HL-60 (cell line): ENCODE results near the gene IGF2R.

Source experiments
- DNase-seq, 2 experiments: peaks; one replicate each; pipeline ENCODE4 v3.0.0-alpha.2; 2010 to 2020; ENCODE audit warnings: low read depth in 1 of 2, low spot score in 1 of 2
- H3K27ac ChIP-seq: fragments of 250-450 bp; sonication (Bioruptor Pico); replicated peaks from 2 replicates; pipeline ENCODE4 v1.5.1; 2020; ENCODE audit warnings: mild to moderate bottlenecking, moderate library complexity
- H3K27me3 ChIP-seq: fragments of 250-450 bp; sonication (Bioruptor Pico); 2 replicates; pipeline ENCODE4 v1.5.1; 2021; ENCODE audit warnings: mild to moderate bottlenecking, moderate library complexity; ENCODE audit not compliant: insufficient read depth, poor library complexity, severe bottlenecking
- H3K4me3 ChIP-seq: replicated peaks from 2 replicates; pipeline ENCODE4 v1.5.1; 2011; ENCODE audit warnings: mild to moderate bottlenecking, control low read depth, low read length; ENCODE audit not compliant: insufficient read depth
- CTCF ChIP-seq: IDR thresholded peaks from one replicate; pipeline ENCODE4 v1.5.1; 2011; ENCODE audit warnings: low read length, control low read depth, inconsistent platforms; ENCODE audit not compliant: insufficient read depth
- GABPA ChIP-seq: IDR thresholded peaks from 2 replicates; pipeline ENCODE4 v1.6.1; 2012; ENCODE audit warnings: low read depth
- POLR2AphosphoS5 ChIP-seq: IDR thresholded peaks from 2 replicates; pipeline ENCODE4 v1.6.1; 2012; ENCODE audit warnings: low read depth
- REST ChIP-seq: IDR thresholded peaks from 2 replicates; pipeline ENCODE4 v1.6.1; 2012; ENCODE audit warnings: low read depth; ENCODE audit not compliant: insufficient replicate concordance
- SPI1 ChIP-seq: IDR thresholded peaks from 2 replicates; pipeline ENCODE4 v1.6.1; 2012; ENCODE audit warnings: low read depth, mild to moderate bottlenecking, borderline replicate concordance

The IGF2R gene

GRCh38 chr6:160101277-160102205 is 132.7 kb downstream of the IGF2R start:
- TF ChIP-seq REST, result no peak
- no peak for TF ChIP-seq POLR2AphosphoS5
- no peak for TF ChIP-seq CTCF
- no peak for TF ChIP-seq SPI1
- no peak for TF ChIP-seq GABPA
- Histone ChIP-seq H3K4me3 (no peak overlapping the region), H3K27me3 (no peaks in the 10 kb centered on the region), H3K27ac (no peak overlapping the region)
- DNase-seq, result no peak

DNA sequence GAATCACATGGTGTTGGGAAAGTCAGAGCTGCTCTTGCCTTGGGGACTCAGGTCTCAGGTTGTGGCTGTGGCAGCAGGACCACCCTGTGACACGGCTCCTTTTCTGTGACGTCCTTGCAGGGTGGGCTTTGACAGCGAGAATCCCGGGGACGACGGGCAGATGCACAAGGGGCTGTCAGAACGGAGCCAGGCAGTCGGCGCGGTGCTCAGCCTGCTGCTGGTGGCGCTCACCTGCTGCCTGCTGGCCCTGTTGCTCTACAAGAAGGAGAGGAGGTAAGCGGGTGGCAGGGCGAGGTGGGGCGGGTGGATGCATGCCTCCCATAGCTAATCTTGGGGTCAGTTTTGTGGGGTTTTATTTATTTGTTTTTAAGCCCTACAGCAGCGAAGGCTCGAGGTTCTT is 133.5 kb downstream of the IGF2R start:
- Histone ChIP-seq H3K27ac (no peak overlapping the region), H3K27me3 (no peaks in the 10 kb centered on the region), H3K4me3 (no peak overlapping the region)
- DNase-seq, result no peak
- TF ChIP-seq POLR2AphosphoS5, result no peak
- TF ChIP-seq SPI1, result no peak
- TF ChIP-seq REST, result no peak
- no peak for TF ChIP-seq CTCF
- TF ChIP-seq GABPA, result no peak

- H3K27ac ChIP-seq, result no peak overlapping the region
- TF ChIP-seq GABPA (no peak), SPI1 (no peak), CTCF (peak; percentile 34)
- H3K27me3 ChIP-seq, result no peaks in the 10 kb centered on the region
- H3K4me3 ChIP-seq, result no peak overlapping the region
- peak in 1 of 2 experiments; percentile 48 for DNase-seq
These were observed 134.3 kb downstream of the IGF2R start for GRCh38 chr6:160102956-160103824.
